Heart left ventricle (tissue), 16 donors: Measurements from ENCODE around the gene TCEANC2. TPM values are rescaled to one million over a fixed set of nuclear protein-coding genes. Genes with fewer than 3 reads are reported as not detected.

ENCODE experiments used
- ATAC-seq, 4 donors: fragments of 200-7000 bp; cut with Tn5 transposase; one replicate each; pipeline ENCODE4 v1.9.1; 2020 to 2022; ENCODE audit warnings: moderate library complexity in 4 of 4, mild to moderate bottlenecking in 3 of 4, moderate number of reproducible peaks in 1 of 4
- DNase-seq, 5 donors: peaks; one replicate each; pipeline ENCODE4 v3.0.0-alpha.2; 2020
- H3K27ac ChIP-seq, 12 donors: fragments of 200-600 bp; sonication (generic) in 4 of 12; one replicate each; pipeline versions ENCODE4 v1.5.0 to v1.8.0; 2016 to 2022; ENCODE audit warnings: mild to moderate bottlenecking in 2 of 12
- H3K27me3 ChIP-seq, 9 donors: fragments of 200-600 bp; sonication (generic) in 2 of 9; one replicate each; pipeline versions ENCODE4 v1.5.1 to v1.8.0; 2016 to 2022; ENCODE audit warnings: mild to moderate bottlenecking in 3 of 9
- H3K36me3 ChIP-seq, 9 donors: fragments of 200-600 bp; sonication (generic) in 2 of 9; one replicate each; pipeline versions ENCODE4 v1.5.0 to v1.8.0; 2018 to 2022; ENCODE audit warnings: mild to moderate bottlenecking in 2 of 9
- H3K4me1 ChIP-seq, 12 donors: fragments of 200-600 bp; sonication (generic) in 4 of 12; one replicate each; pipeline versions ENCODE4 v1.5.0 to v1.8.0; 2016 to 2022; ENCODE audit warnings: mild to moderate bottlenecking in 3 of 12
- H3K4me3 ChIP-seq, 12 donors: fragments of 200-600 bp; sonication (generic) in 4 of 12; one replicate each; pipeline versions ENCODE4 v1.5.0 to v1.8.0; 2017 to 2022; ENCODE audit warnings: mild to moderate bottlenecking in 9 of 12, moderate library complexity in 4 of 12
- H3K9me3 ChIP-seq, 12 donors: fragments of 200-600 bp; sonication (generic) in 4 of 12; one replicate each; pipeline versions ENCODE4 v1.5.0 to v1.8.0; 2016 to 2022; ENCODE audit warnings: mild to moderate bottlenecking in 1 of 12
- CTCF ChIP-seq, 12 donors: fragments of 200-600 bp; sonication (generic) in 4 of 12; IDR thresholded peaks; one replicate each; pipeline versions ENCODE4 v1.5.0 to v1.8.0; 2018 to 2022; ENCODE audit warnings: antibody characterized with exemption in 12 of 12, mild to moderate bottlenecking in 5 of 12
- POLR2A ChIP-seq, 2 donors: fragments of 450-650 bp; IDR thresholded peaks; one replicate each; pipeline ENCODE4 v1.6.1; 2017; ENCODE audit warnings: antibody characterized with exemption in 2 of 2, mild to moderate bottlenecking in 2 of 2, moderate library complexity in 2 of 2
- WGBS, 4 donors: extraction: QIAGEN DNeasy Blood & Tissue Kit in 2 of 4; methylation state at CpG; one replicate each; pipeline versions ENCODE4 v1.1.5 to v1.1.7; 2013 to 2018; 5-methylcytosine and 5-hydroxymethylcytosine counted together
- intact Hi-C, 10 donors: fragments of 100-400 bp; cut with DNase I; formaldehyde crosslinking; loops; one replicate each; pipeline versions ENCODE4 v1.11.1 to v1.14.2; 2022
- polyA plus RNA-seq, 2 donors: library from polyadenylated mRNA; stranded (reverse); fragments of 200-250 nt; gene quantifications; one replicate each; pipeline ENCODE4 v1.2.3, GENCODE V29; 2013
- total RNA-seq, 9 donors: library from RNA; depleted of rRNA in 2 of 9; stranded (reverse); fragments of >200 nt in 2 of 9; fragmentation: NEBNext Ultra II Directional in 3 of 9; extraction: Animal tissue kit (Norgen Biotek cat#: 25700) in 3 of 9; gene quantifications; one replicate each; pipeline versions ENCODE4 v1.1.0 to v1.2.4, GENCODE V29; 2016 to 2023
- donor health status: ischemic (EF 13 %, LVEDD 7.1; RV severe dilation, severe dysfunction).
- donor health status: healthy with polysubstance abuse.
- donor health status: DM: no; HTN: yes; CAD: no.
- donor health status: DM: no; HTN: no; CAD: no.
- donor health status: ischemic (EF 25% LVEDD 6.9; RV normal size, moderate dysfunction).
- donor health status: ischemic (EF 25% LVEDD 5.7; RV mildly dilated, moderate dysfunction).
- donor health status: healthy.
- donor health status: DM: yes; HTN: yes; CAD: no.
- donor health status: ischemic (EF 35%, LVEDD 5.7; RV mildly dilated, moderate dysfunction).
- donor health status: nonischemic (EF 11% LVEDD 7.7; RV severe dilation, severe dysfunction).
- donor health status: DM: yes; HTN: yes; CAD: no.
- donor health status: PGD.
- donor health status: ischemic (EF 29% LVEDD 5.4; RV normal size, mild dysfunction).
- donor health status: nonischemic (EF 23%, LVEDD 6.1; RV moderate dilation, normal function).

The TCEANC2 gene
- total and polyA plus RNA-seq, 11 donors: 2.4 to 6.6 (median 4.5) TPM

- no peak overlapping the region for H3K4me3 ChIP-seq
- H3K36me3 ChIP-seq: no peaks in the 10 kb centered on the region
- DNase-seq (no peak), ATAC-seq (no peak)
- no peaks in the 10 kb centered on the region for H3K9me3 ChIP-seq
- no peak for TF ChIP-seq CTCF (IDR thresholded peaks at IDR 0.05)
- no peak for TF ChIP-seq POLR2A (IDR thresholded peaks at IDR 0.05)
- H3K27me3 ChIP-seq: no peaks in the 10 kb centered on the region
- H3K27ac ChIP-seq: no peak overlapping the region
- peaks cover 0 to 9% (median 4%) of the 10 kb centered on the region in 12 donors for H3K4me1 ChIP-seq
- WGBS, 4 donors: 90 to 95% (median 91%) methylated on average over 3 of the region's 3 CpGs
- intact Hi-C loops: loop anchor here in 4 of 10 donors (10.0 kb wide), 3 partner anchors 148 to 278 kb away; partner anchors contain the start of gene SSBP3 (in 1 of the 4)
Measured at GRCh38 chr1:54126271-54126815, 72.9 kb downstream of the TCEANC2 start.

- WGBS, 4 donors: 81 to 84% (median 83%) methylated on average over 7 of the region's 7 CpGs
- no peak overlapping the region for H3K4me3 ChIP-seq
- intact Hi-C loops: loop anchor here in 4 of 10 donors (10.0 kb wide), 3 partner anchors 147 to 277 kb away; partner anchors contain the start of gene SSBP3 (in 1 of the 4)
Measured at GRCh38 chr1:54127594-54128300, 74.3 kb downstream of the TCEANC2 start.

GRCh38 chr1:54129858-54130257, 76.5 kb downstream of the TCEANC2 start:
- WGBS, 4 donors: 83 to 93% (median 88%) methylated on average over 2 of the region's 2 CpGs
- TF ChIP-seq POLR2A (IDR thresholded peaks at IDR 0.05) (no peak), CTCF (IDR thresholded peaks at IDR 0.05) (no peak)
- Histone ChIP-seq H3K4me1 (no peaks in the 10 kb centered on the region), H3K9me3 (no peaks in the 10 kb centered on the region), H3K36me3 (no peaks in the 10 kb centered on the region), H3K4me3 (no peak overlapping the region), H3K27ac (no peak overlapping the region), H3K27me3 (no peaks in the 10 kb centered on the region)
- no peak for DNase-seq
- no peak for ATAC-seq
- intact Hi-C loops: loop anchor here in 4 of 10 donors (10.0 kb wide), 3 partner anchors 145 to 275 kb away; partner anchors contain the start of gene SSBP3 (in 1 of the 4)

More at GRCh38 chr1:54127594-54128300, 74.3 kb downstream of the TCEANC2 start:
- no peak for ATAC-seq
- Histone ChIP-seq H3K36me3 (no peaks in the 10 kb centered on the region), H3K27ac (no peak overlapping the region), H3K27me3 (no peaks in the 10 kb centered on the region), H3K9me3 (no peaks in the 10 kb centered on the region), H3K4me1 (no peaks in the 10 kb centered on the region)
- no peak for TF ChIP-seq POLR2A (IDR thresholded peaks at IDR 0.05)
- no peak for TF ChIP-seq CTCF (IDR thresholded peaks at IDR 0.05)
- DNase-seq: no peak

GRCh38 chr1:54131419-54131818, 78.0 kb downstream of the TCEANC2 start:
- Histone ChIP-seq H3K9me3 (no peaks in the 10 kb centered on the region), H3K4me1 (no peaks in the 10 kb centered on the region), H3K27ac (no peak overlapping the region), H3K4me3 (no peak overlapping the region), H3K36me3 (no peaks in the 10 kb centered on the region), H3K27me3 (no peaks in the 10 kb centered on the region)
- DNase-seq: no peak
- no peak for ATAC-seq
- WGBS, 4 donors: 79 to 93% (median 90%) methylated on average over 2 of the region's 2 CpGs
- intact Hi-C loops: no loop called here
- TF ChIP-seq POLR2A (IDR thresholded peaks at IDR 0.05) (no peak), CTCF (IDR thresholded peaks at IDR 0.05) (no peak)
